Embryonic facial prominence (tissue), 1 donor: ENCODE data around the gene ABCA13.

Experiments
- DNase-seq: peaks from one replicate; pipeline ENCODE4 v3.0.0-alpha.2; 2016; ENCODE audit errors: extremely low spot score

Gene ABCA13

GRCh38 chr7:48296966-48297365 lies 125.7 kb downstream of the ABCA13 start:
- DNase-seq: no peak

- DNase-seq: no peak
These were observed 127.5 kb downstream of the ABCA13 start for GRCh38 chr7:48298779-48299178.

GRCh38 chr7:48299580-48300169 lies 128.4 kb downstream of the ABCA13 start:
- peak; percentile 39 for DNase-seq

GRCh38 chr7:48300301-48300700 lies 129.0 kb downstream of the ABCA13 start:
- DNase-seq: no peak

GRCh38 chr7:48301201-48301600 lies 129.9 kb downstream of the ABCA13 start:
- no peak for DNase-seq

- no peak for DNase-seq
These were observed 133.4 kb downstream of the ABCA13 start for GRCh38 chr7:48304641-48305040.

GRCh38 chr7:48305661-48306060 lies 134.4 kb downstream of the ABCA13 start:
- DNase-seq: no peak

- no peak for DNase-seq
These were observed 135.9 kb downstream of the ABCA13 start for GRCh38 chr7:48307041-48307714.

- DNase-seq: no peak
These were observed 138.5 kb downstream of the ABCA13 start for GRCh38 chr7:48309720-48310119.

- no peak for DNase-seq
These were observed 140.3 kb downstream of the ABCA13 start for GRCh38 chr7:48311464-48312100.

- no peak for DNase-seq
These were observed 140.9 kb downstream of the ABCA13 start for GRCh38 chr7:48312151-48312550.

GRCh38 chr7:48316768-48317167 lies 145.5 kb downstream of the ABCA13 start:
- DNase-seq: no peak

GRCh38 chr7:48317360-48317759 lies 146.1 kb downstream of the ABCA13 start:
- no peak for DNase-seq

GRCh38 chr7:48321319-48322010 lies 150.2 kb downstream of the ABCA13 start:
- no peak for DNase-seq

- no peak for DNase-seq
These were observed 165.9 kb downstream of the ABCA13 start for GRCh38 chr7:48337012-48337621.

- DNase-seq: no peak
These were observed 166.5 kb downstream of the ABCA13 start for GRCh38 chr7:48337781-48338180.

GRCh38 chr7:48347230-48347825 lies 176.1 kb downstream of the ABCA13 start:
- DNase-seq: no peak

GRCh38 chr7:48350515-48350914 lies 179.3 kb downstream of the ABCA13 start:
- no peak for DNase-seq

- no peak for DNase-seq
These were observed 180.6 kb downstream of the ABCA13 start for GRCh38 chr7:48351900-48352299.

GRCh38 chr7:48355346-48355745 lies 184.1 kb downstream of the ABCA13 start:
- no peak for DNase-seq

GRCh38 chr7:48360574-48360973 lies 189.3 kb downstream of the ABCA13 start:
- DNase-seq: no peak

GRCh38 chr7:48363174-48363573 lies 191.9 kb downstream of the ABCA13 start:
- no peak for DNase-seq
